HepG2 (cell line): ENCODE measurements around the gene MED13. TPM values are rescaled to one million over a fixed set of nuclear protein-coding genes. Genes with fewer than 3 reads are reported as not detected.

ENCODE experiments used
- ATAC-seq: fragments of 200-7000 bp; cut with Tn5 transposase; 3 replicates; pipeline ENCODE4 v1.9.1; 2020; ENCODE audit warnings: mild to moderate bottlenecking, moderate library complexity
- BruUV-seq: library from RNA; stranded (reverse); fragments of 400-500 nt; replicated peaks from 2 replicates; lab custom pipeline; 2021; lab: Mats Ljungman, UMichigan
- CTCF ChIA-PET: fragments of 300-600 bp; formaldehyde crosslinking; extraction: SDS; loops from one replicate; lab custom pipeline; 2021; ENCODE audit warnings: low total read pairs, inconsistent platforms, low intra/inter-chr PET ratio; lab: Yijun Ruan, JAX
- POLR2A ChIA-PET: fragments of 350-600 bp; sonication (Branson Sonifier 250); formaldehyde crosslinking; loops from one replicate; lab custom pipeline; 2020; ENCODE audit warnings: antibody characterized with exemption, inconsistent platforms; lab: Yijun Ruan, JAX
- DNase-seq: peaks from one replicate; pipeline ENCODE4 v3.0.0-alpha.2; 2015; ENCODE audit warnings: low spot score
- FAIRE-seq: peaks from 3 replicates; lab custom pipeline; 2011; peaks lifted over from hg19 to GRCh38; lab: Jason Lieb, UNC
- H2AFZ ChIP-seq: one replicate; pipeline ENCODE4 v1.6.1; 2011; ENCODE audit warnings: low read length, inconsistent platforms
- H3K27ac ChIP-seq: fragments of 300-600 bp; 3 replicates; pipeline ENCODE4 v1.8.0; 2011; ENCODE audit warnings: mixed run types, mild to moderate bottlenecking, mixed read lengths, low read length, inconsistent platforms; ENCODE audit not compliant: insufficient read depth; ENCODE audit errors: extremely low read length
- H3K27me3 ChIP-seq, 2 experiments: fragments of 200-600 bp in 1 of 2; 2 replicates in 1 of 2; 3 replicates in 1 of 2; pipeline versions ENCODE4 v1.6.0 to v1.8.0; 2011; ENCODE audit warnings: low read length in 2 of 2, mild to moderate bottlenecking in 2 of 2, moderate library complexity in 2 of 2, inconsistent platforms in 1 of 2; ENCODE audit not compliant: insufficient read depth in 2 of 2, control insufficient read depth in 1 of 2
- H3K36me3 ChIP-seq, 2 experiments: fragments of 200-600 bp in 1 of 2; replicated peaks in 1 of 2; 2 replicates in 1 of 2; 3 replicates in 1 of 2; pipeline versions ENCODE4 v1.5.1 to v1.8.0; 2011; ENCODE audit warnings: low read length in 2 of 2, inconsistent platforms in 1 of 2; ENCODE audit not compliant: insufficient read depth in 2 of 2, control insufficient read depth in 1 of 2
- H3K4me1 ChIP-seq: 2 replicates; pipeline ENCODE4 v1.5.1; 2012; ENCODE audit warnings: low read length, inconsistent platforms; ENCODE audit not compliant: insufficient read depth
- H3K4me2 ChIP-seq: 2 replicates; pipeline ENCODE4 v1.6.0; 2011; ENCODE audit warnings: low read depth, low read length, inconsistent platforms
- H3K4me3 ChIP-seq, 3 experiments: fragments of 200-600 bp in 1 of 3; sonication (generic), shearing (Covaris generic) in 1 of 3; replicated peaks in 1 of 3; 2 replicates each; pipeline ENCODE4 v1.5.1; 2011 to 2016; ENCODE audit warnings: low read length in 3 of 3, inconsistent platforms in 2 of 3, low read depth in 2 of 3, mild to moderate bottlenecking in 2 of 3, control low read depth in 1 of 3, mixed read lengths in 1 of 3; ENCODE audit not compliant: insufficient read depth in 1 of 3
- H3K79me2 ChIP-seq: one replicate; pipeline ENCODE4 v1.6.1; 2011; ENCODE audit warnings: low read length, inconsistent platforms; ENCODE audit not compliant: insufficient read depth
- H3K9ac ChIP-seq: 2 replicates; pipeline ENCODE4 v1.6.0; 2011; ENCODE audit warnings: mild to moderate bottlenecking, low read depth, low read length, inconsistent platforms; ENCODE audit not compliant: insufficient read depth
- H3K9me3 ChIP-seq: 2 replicates; pipeline ENCODE4 v1.5.1; 2012; ENCODE audit warnings: mild to moderate bottlenecking, low read length
- H4K20me1 ChIP-seq: 2 replicates; pipeline ENCODE4 v1.6.0; 2011; ENCODE audit warnings: inconsistent platforms, mild to moderate bottlenecking, low read length, moderate library complexity; ENCODE audit not compliant: insufficient read depth
- AHR ChIP-seq: IDR thresholded peaks from 2 replicates; pipeline ENCODE4 v1.6.1; 2018; ENCODE audit warnings: missing genetic modification reagents, missing compliant biosample characterization
- CREB1 ChIP-seq, 2 experiments: fragments of 450-650 bp in 1 of 2; IDR thresholded peaks; 2 replicates each; pipeline ENCODE4 v1.6.1; 2016 to 2017; ENCODE audit warnings: control low read depth in 1 of 2, mild to moderate bottlenecking in 1 of 2, missing compliant biosample characterization in 1 of 2, missing genetic modification characterization in 1 of 2
- FOXP4 ChIP-seq: sonication (generic); formaldehyde crosslinking; IDR thresholded peaks from 2 replicates; pipeline ENCODE4 v1.4.0; 2020; ENCODE audit warnings: missing genetic modification reagents
- HMGA1 ChIP-seq: sonication (generic); formaldehyde crosslinking; conservative IDR thresholded peaks from 2 replicates; pipeline ENCODE4 v1.4.0; 2020; ENCODE audit warnings: missing genetic modification reagents
- HNF4A ChIP-seq: sonication (generic); formaldehyde crosslinking; IDR thresholded peaks from 2 replicates; pipeline ENCODE4 v1.4.0; 2020; ENCODE audit warnings: missing genetic modification reagents
- HNF4G ChIP-seq, 2 experiments: sonication (generic) in 1 of 2; formaldehyde crosslinking in 1 of 2; IDR thresholded peaks; 2 replicates each; pipeline versions ENCODE4 v1.4.0 to v1.6.1; 2011 to 2020; ENCODE audit warnings: borderline replicate concordance in 2 of 2, low read depth in 2 of 2, mild to moderate bottlenecking in 2 of 2, low read length in 1 of 2, missing genetic modification reagents in 1 of 2, moderate library complexity in 1 of 2
- HNRNPL ChIP-seq: fragments of 200-400 bp; formaldehyde crosslinking; IDR thresholded peaks from 2 replicates; pipeline ENCODE4 v1.6.1; 2017; ENCODE audit warnings: mild to moderate bottlenecking, low read depth, low read length
- KAT8 ChIP-seq: IDR thresholded peaks from 2 replicates; pipeline ENCODE4 v1.6.1; 2016; ENCODE audit warnings: missing genetic modification reagents, missing compliant biosample characterization
- MBD4 ChIP-seq: IDR thresholded peaks from 2 replicates; pipeline ENCODE4 v1.6.1; 2012; ENCODE audit warnings: low read length, inconsistent platforms, borderline replicate concordance
- NFIC ChIP-seq: IDR thresholded peaks from 2 replicates; pipeline ENCODE4 v1.6.1; 2012; ENCODE audit warnings: mild to moderate bottlenecking, low read length, inconsistent platforms
- PPARG ChIP-seq: conservative IDR thresholded peaks from 2 replicates; pipeline ENCODE4 v1.6.1; 2016; ENCODE audit warnings: missing biosample characterization, missing genetic modification reagents
- RFXAP ChIP-seq: sonication (generic); formaldehyde crosslinking; IDR thresholded peaks from 2 replicates; pipeline ENCODE4 v1.4.0; 2020; ENCODE audit warnings: missing genetic modification reagents, borderline replicate concordance
- THAP8 ChIP-seq: sonication (generic); formaldehyde crosslinking; IDR thresholded peaks from 2 replicates; pipeline ENCODE4 v1.5.1; 2020; ENCODE audit warnings: missing genetic modification reagents, mild to moderate bottlenecking, borderline replicate concordance
- ZBTB7A ChIP-seq: sonication (generic); formaldehyde crosslinking; IDR thresholded peaks from 2 replicates; pipeline ENCODE4 v1.8.0; 2022; ENCODE audit warnings: mild to moderate bottlenecking, missing genetic modification reagents
- ZFP36 ChIP-seq: fragments of 150-350 bp; IDR thresholded peaks from 2 replicates; pipeline ENCODE4 v1.6.1; 2018; ENCODE audit warnings: borderline replicate concordance, low read length, low read depth; ENCODE audit not compliant: partially characterized antibody
- ZFP36L2 ChIP-seq: sonication (generic); formaldehyde crosslinking; IDR thresholded peaks from 2 replicates; pipeline ENCODE4 v1.4.0; 2020; ENCODE audit warnings: missing genetic modification reagents
- ZNF3 ChIP-seq: IDR thresholded peaks from 2 replicates; pipeline ENCODE4 v1.7.0; 2017; ENCODE audit warnings: inconsistent platforms
- ZNF354B ChIP-seq: sonication (generic); formaldehyde crosslinking; IDR thresholded peaks from 2 replicates; pipeline ENCODE4 v1.8.0; 2022; ENCODE audit warnings: mild to moderate bottlenecking, missing genetic modification reagents
- ZNF776 ChIP-seq: sonication (generic); formaldehyde crosslinking; IDR thresholded peaks from 2 replicates; pipeline ENCODE4 v1.4.0; 2020; ENCODE audit warnings: mild to moderate bottlenecking, missing genetic modification reagents
- WGBS: methylation state at CpG from one replicate; pipeline ENCODE4 v1.1.6; 2017; ENCODE audit warnings: low lambda C conversion rate; 5-methylcytosine and 5-hydroxymethylcytosine counted together
- in situ Hi-C: cut with HindIII; loops from 2 replicates; pipeline ENCODE4 v1.10.0; 2017; ENCODE audit warnings: low pct_unique_long_range_greater_than_20kb; ENCODE audit not compliant: extremely low pct_ligation_motif_present
- intact Hi-C: fragments of 100-400 bp; cut with micrococcal nuclease; formaldehyde crosslinking; loops from one replicate; pipeline ENCODE4 v1.10.0; 2022; ENCODE audit not compliant: unreplicated experiment
- polyA plus RNA-seq, 8 experiments: library from polyadenylated mRNA; depleted of rRNA in 3 of 8; stranded (reverse) in 7 of 8; unstranded in 1 of 8; fragments of >200 nt; fragmentation: Illumina TruSeq in 4 of 8; extraction: Trizol in 4 of 8; gene quantifications; 2 replicates each; pipeline versions ENCODE4 v1.2.1 to v1.2.3, GENCODE V29; 2011 to 2016; ENCODE audit warnings: low read depth in 4 of 8, missing spikeins in 1 of 8, mixed read lengths in 1 of 8; ENCODE audit not compliant: insufficient read depth in 1 of 8
- total RNA-seq, 5 experiments: library from RNA; depleted of rRNA; stranded (reverse); fragments of >200 nt; fragmentation: Illumina TruSeq; extraction: Trizol; gene quantifications; 2 replicates each; pipeline ENCODE4 v1.2.3, GENCODE V29; 2016; ENCODE audit warnings: low read depth in 1 of 5
- TF ChIP-seq, protein P1 (sequence below): sonication (generic); formaldehyde crosslinking; conservative IDR thresholded peaks from 2 replicates; pipeline ENCODE4 v1.4.0; 2020; ENCODE audit warnings: missing genetic modification reagents

Gene MED13
- total and polyA plus RNA-seq, 2 of the 13 experiments (the other 11 are each of a cell fraction or from before 2014, with no cell fraction given): 27.4 to 69.1 TPM

DNA sequence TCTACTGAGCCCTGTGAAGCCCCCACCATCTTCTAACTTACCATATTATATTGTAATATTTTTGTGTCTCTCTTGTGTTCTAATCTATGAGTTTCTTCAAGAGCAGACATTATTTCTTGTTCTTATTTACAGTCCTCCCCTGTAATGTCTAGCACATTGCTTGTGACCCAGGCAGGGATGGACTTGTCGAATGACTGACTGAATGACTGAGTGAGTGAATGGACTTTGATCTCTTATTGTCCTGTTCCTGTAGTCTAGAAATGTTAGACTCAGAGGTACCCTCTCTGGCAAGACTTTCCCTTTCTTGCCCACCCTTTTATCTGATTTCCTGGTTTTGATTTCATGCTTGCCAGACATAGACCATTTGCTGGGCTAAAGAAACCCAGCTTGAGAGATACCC is 35.0 kb upstream of the MED13 start:
- no peak overlapping the region for H3K4me3 ChIP-seq
- DNase-seq (no peak), ATAC-seq (no peak), FAIRE-seq (no peak)
- H3K27me3 ChIP-seq: no peaks in the 10 kb centered on the region; a peak in 1 of 5 replicates
- H3K79me2 ChIP-seq: no peaks in the 10 kb centered on the region
- H3K4me2 ChIP-seq: no peak overlapping the region
- TF ChIP-seq ZNF3 (CRISPR knock-in tag): peak; percentile 85; the same call in 1 of the 2 replicates
- TF ChIP-seq, protein P1, sequence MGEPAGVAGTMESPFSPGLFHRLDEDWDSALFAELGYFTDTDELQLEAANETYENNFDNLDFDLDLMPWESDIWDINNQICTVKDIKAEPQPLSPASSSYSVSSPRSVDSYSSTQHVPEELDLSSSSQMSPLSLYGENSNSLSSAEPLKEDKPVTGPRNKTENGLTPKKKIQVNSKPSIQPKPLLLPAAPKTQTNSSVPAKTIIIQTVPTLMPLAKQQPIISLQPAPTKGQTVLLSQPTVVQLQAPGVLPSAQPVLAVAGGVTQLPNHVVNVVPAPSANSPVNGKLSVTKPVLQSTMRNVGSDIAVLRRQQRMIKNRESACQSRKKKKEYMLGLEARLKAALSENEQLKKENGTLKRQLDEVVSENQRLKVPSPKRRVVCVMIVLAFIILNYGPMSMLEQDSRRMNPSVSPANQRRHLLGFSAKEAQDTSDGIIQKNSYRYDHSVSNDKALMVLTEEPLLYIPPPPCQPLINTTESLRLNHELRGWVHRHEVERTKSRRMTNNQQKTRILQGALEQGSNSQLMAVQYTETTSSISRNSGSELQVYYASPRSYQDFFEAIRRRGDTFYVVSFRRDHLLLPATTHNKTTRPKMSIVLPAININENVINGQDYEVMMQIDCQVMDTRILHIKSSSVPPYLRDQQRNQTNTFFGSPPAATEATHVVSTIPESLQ: no peak
- no peak for TF ChIP-seq ZNF776 (CRISPR knock-in tag)
- no peak for TF ChIP-seq MBD4
- no peak for TF ChIP-seq CREB1 (IDR thresholded peaks at IDR 0.05)
- no peak for TF ChIP-seq CREB1 (CRISPR knock-in tag; IDR thresholded peaks at IDR 0.05)
- TF ChIP-seq THAP8: no peak
- TF ChIP-seq HNF4A (CRISPR knock-in tag): peak; percentile 60; the same call in 1 of the 2 replicates
- no peak for TF ChIP-seq NFIC
- 0 out of 2 replicates have a peak, but pooled peaks have one; percentile 59 for TF ChIP-seq ZNF354B (CRISPR knock-in tag)
- TF ChIP-seq HNRNPL: no peak
- TF ChIP-seq HNF4G (IDR thresholded peaks at IDR 0.05; ENCODE audit: borderline replicate concordance, low read depth, low read length): 0 out of 2 replicates have a peak, but pooled peaks have one; percentile 25
- no peak for TF ChIP-seq HNF4G (CRISPR knock-in tag; IDR thresholded peaks at IDR 0.05; ENCODE audit: borderline replicate concordance, low read depth)
- TF ChIP-seq ZFP36: no peak
- no peak for TF ChIP-seq FOXP4 (CRISPR knock-in tag)
- TF ChIP-seq AHR (CRISPR knock-in tag): no peak
- TF ChIP-seq RFXAP (CRISPR knock-in tag): no peak
- TF ChIP-seq PPARG (CRISPR knock-in tag): no peak
- no peak for TF ChIP-seq ZBTB7A
- no peak for TF ChIP-seq HMGA1 (CRISPR knock-in tag)
- TF ChIP-seq ZFP36L2: no peak
- no peak for TF ChIP-seq KAT8 (CRISPR knock-in tag)
- intact Hi-C loops (no loop called here), in situ Hi-C loops (loop anchor here (10.0 kb wide), 1 partner anchor 465 kb away; no protein-coding TSS in a partner anchor)
- H3K9me3 ChIP-seq: no peaks in the 10 kb centered on the region
- WGBS: 18% methylated on average over 1 of the region's 1 CpG
- peaks cover 51% of the 10 kb centered on the region for H3K4me1 ChIP-seq
- ChIA-PET CTCF (no interaction called here), POLR2A (interaction anchor here (0.6 to 2.7 kb wide), 2 partner anchors 9 to 14 kb away, joined by 3 to 7 read pairs; no protein-coding TSS in a partner anchor)
- H3K9ac ChIP-seq: no peak overlapping the region
- no TSS peak for BruUV-seq
- no peak overlapping the region for H3K27ac ChIP-seq
- no peaks in the 10 kb centered on the region for H3K36me3 ChIP-seq
- no peak overlapping the region for H2AFZ ChIP-seq
- H4K20me1 ChIP-seq: no peaks in the 10 kb centered on the region
